Left lung (tissue), 10 donors: ENCODE data around the gene ETV6. TPM values are rescaled to one million over a fixed set of nuclear protein-coding genes. Genes with fewer than 3 reads are reported as not detected.

Source experiments
- ATAC-seq: fragments of 200-7000 bp; cut with Tn5 transposase; one replicate; pipeline ENCODE4 v1.9.1; 2020; ENCODE audit warnings: moderate library complexity
- DNase-seq, 4 donors: peaks; one replicate each; pipeline ENCODE4 v3.0.0-alpha.2; 2013 to 2020
- H3K27ac ChIP-seq, 2 donors: fragments of 200-600 bp; sonication (generic) in 1 of 2; one replicate each; pipeline versions ENCODE4 v1.5.0 to v1.8.0; 2020 to 2021
- H3K27me3 ChIP-seq, 2 donors: fragments of 200-600 bp; sonication (generic) in 1 of 2; one replicate each; pipeline versions ENCODE4 v1.5.0 to v1.8.0; 2020 to 2021
- H3K36me3 ChIP-seq, 2 donors: fragments of 200-600 bp; sonication (generic) in 1 of 2; one replicate each; pipeline versions ENCODE4 v1.5.0 to v1.8.0; 2020 to 2021
- H3K4me1 ChIP-seq, 2 donors: fragments of 200-600 bp; one replicate each; pipeline ENCODE4 v1.8.0; 2021
- H3K4me3 ChIP-seq, 2 donors: fragments of 200-600 bp; sonication (generic) in 1 of 2; one replicate each; pipeline versions ENCODE4 v1.5.0 to v1.8.0; 2020 to 2021; ENCODE audit warnings: mild to moderate bottlenecking in 1 of 2
- H3K9me3 ChIP-seq, 2 donors: fragments of 200-600 bp; sonication (generic) in 1 of 2; one replicate each; pipeline versions ENCODE4 v1.5.0 to v1.8.0; 2020 to 2021
- intact Hi-C, 2 donors: fragments of 100-400 bp; cut with DNase I; formaldehyde crosslinking; loops; one replicate each; pipeline versions ENCODE4 v1.11.2 to v1.14.2; 2022
- polyA plus RNA-seq, 6 donors: library from polyadenylated mRNA; unstranded; fragments of 120-200 nt; gene quantifications; one replicate each; pipeline ENCODE4 v1.2.1, GENCODE V29; 2013; ENCODE audit not compliant: insufficient read length in 6 of 6
- total RNA-seq, 2 donors: library from RNA; stranded (reverse); fragmentation: NEBNext Ultra II Directional; extraction: Animal tissue kit (Norgen Biotek cat#: 25700); gene quantifications; one replicate each; pipeline ENCODE4 v1.2.1, GENCODE V29; 2021
- TF ChIP-seq, protein P1 (sequence below), 2 donors: fragments of 200-600 bp; sonication (generic) in 1 of 2; IDR thresholded peaks; one replicate each; pipeline versions ENCODE4 v1.5.0 to v1.8.0; 2021; ENCODE audit warnings: antibody characterized with exemption in 2 of 2
- donor health status: DM: no; HTN: yes; CAD: no.
- donor health status: DM: no; HTN: no; CAD: no.

The ETV6 gene
- total and polyA plus RNA-seq, 8 donors = 16.0 to 44.7 (median 17.1) TPM

DNA sequence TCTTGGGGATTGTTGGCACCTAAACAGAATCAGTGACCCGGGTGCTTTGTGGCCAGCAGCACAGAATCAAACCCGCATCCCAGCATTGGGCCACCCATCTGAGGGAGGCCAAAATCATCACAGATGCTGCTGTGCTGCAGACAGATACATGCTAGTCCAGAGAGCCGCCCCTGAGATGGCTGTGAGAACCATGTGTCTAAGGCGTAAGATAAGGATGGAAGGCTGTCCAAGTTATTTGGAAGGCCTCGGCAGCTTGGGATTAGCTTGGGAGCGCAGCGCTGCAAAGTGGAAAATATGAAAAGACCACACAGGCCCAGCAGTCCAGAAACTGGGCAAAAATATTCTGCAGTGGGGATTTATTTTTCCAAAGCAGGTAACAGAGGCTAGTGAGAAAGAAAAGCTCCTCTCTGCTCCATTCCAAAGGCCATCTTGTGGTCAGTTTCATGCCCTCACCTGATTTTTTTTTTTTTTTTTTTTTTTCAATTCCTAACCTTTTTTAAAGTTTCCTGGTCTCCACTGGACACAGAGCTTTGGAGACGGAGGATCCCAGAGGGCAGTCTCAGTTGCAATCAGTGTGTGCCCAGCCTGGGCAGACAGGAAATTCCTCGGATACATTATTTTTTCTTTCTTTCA is 242.4 kb downstream of the ETV6 start:
- Histone ChIP-seq H3K36me3 (peaks cover 0 to 63% of the 10 kb centered on the region in 2 donors), H3K9me3 (no peaks in the 10 kb centered on the region), H3K4me1 (peaks cover 0 to 23% of the 10 kb centered on the region in 2 donors), H3K27me3 (no peaks in the 10 kb centered on the region), H3K27ac (no peak overlapping the region), H3K4me3 (no peak overlapping the region)
- TF ChIP-seq, protein P1, sequence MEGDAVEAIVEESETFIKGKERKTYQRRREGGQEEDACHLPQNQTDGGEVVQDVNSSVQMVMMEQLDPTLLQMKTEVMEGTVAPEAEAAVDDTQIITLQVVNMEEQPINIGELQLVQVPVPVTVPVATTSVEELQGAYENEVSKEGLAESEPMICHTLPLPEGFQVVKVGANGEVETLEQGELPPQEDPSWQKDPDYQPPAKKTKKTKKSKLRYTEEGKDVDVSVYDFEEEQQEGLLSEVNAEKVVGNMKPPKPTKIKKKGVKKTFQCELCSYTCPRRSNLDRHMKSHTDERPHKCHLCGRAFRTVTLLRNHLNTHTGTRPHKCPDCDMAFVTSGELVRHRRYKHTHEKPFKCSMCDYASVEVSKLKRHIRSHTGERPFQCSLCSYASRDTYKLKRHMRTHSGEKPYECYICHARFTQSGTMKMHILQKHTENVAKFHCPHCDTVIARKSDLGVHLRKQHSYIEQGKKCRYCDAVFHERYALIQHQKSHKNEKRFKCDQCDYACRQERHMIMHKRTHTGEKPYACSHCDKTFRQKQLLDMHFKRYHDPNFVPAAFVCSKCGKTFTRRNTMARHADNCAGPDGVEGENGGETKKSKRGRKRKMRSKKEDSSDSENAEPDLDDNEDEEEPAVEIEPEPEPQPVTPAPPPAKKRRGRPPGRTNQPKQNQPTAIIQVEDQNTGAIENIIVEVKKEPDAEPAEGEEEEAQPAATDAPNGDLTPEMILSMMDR (IDR thresholded peaks at IDR 0.05) = no peak
- ATAC-seq (no peak), DNase-seq (no peak)
- intact Hi-C loops = no loop called here

DNA sequence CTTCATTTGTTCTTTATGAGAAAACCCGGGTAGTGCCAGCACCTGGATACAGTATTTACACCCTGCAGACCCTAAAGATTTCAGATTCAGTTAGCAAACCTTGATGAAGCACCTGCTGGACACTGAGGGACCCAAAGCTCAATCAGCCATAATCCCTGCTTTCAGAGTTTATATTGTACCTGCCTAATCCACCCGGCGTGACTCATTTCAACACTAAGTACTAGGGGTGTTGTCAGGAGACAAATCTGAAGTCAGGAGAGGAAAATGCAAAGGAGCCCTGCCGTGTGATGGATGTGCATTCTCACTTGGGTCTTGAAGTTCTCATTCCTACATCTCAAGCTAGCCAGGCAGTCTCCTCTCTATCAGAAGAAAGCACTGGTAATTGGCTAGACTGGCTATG is 244.5 kb downstream of the ETV6 start:
- H3K27ac ChIP-seq = no peak overlapping the region
- no peaks in the 10 kb centered on the region for H3K9me3 ChIP-seq
- H3K36me3 ChIP-seq = peaks cover 0 to 44% of the 10 kb centered on the region in 2 donors
- no peak for DNase-seq
- peaks cover 0 to 23% of the 10 kb centered on the region in 2 donors for H3K4me1 ChIP-seq
- no peaks in the 10 kb centered on the region for H3K27me3 ChIP-seq
- H3K4me3 ChIP-seq = no peak overlapping the region
- no peak for ATAC-seq
- TF ChIP-seq, protein P1 (IDR thresholded peaks at IDR 0.05) = no peak
- intact Hi-C loops = no loop called here

- no peak for ATAC-seq
- TF ChIP-seq, protein P1 (IDR thresholded peaks at IDR 0.05) = no peak
- peaks cover 0 to 42% of the 10 kb centered on the region in 2 donors for H3K36me3 ChIP-seq
- H3K4me1 ChIP-seq = peaks cover 0 to 23% of the 10 kb centered on the region in 2 donors
- H3K4me3 ChIP-seq = no peak overlapping the region
- intact Hi-C loops = no loop called here
- no peaks in the 10 kb centered on the region for H3K27me3 ChIP-seq
- no peak for DNase-seq
- H3K9me3 ChIP-seq = no peaks in the 10 kb centered on the region
- no peak overlapping the region for H3K27ac ChIP-seq
Measured at GRCh38 chr12:11894890-11895289, 245.4 kb downstream of the ETV6 start.

DNA sequence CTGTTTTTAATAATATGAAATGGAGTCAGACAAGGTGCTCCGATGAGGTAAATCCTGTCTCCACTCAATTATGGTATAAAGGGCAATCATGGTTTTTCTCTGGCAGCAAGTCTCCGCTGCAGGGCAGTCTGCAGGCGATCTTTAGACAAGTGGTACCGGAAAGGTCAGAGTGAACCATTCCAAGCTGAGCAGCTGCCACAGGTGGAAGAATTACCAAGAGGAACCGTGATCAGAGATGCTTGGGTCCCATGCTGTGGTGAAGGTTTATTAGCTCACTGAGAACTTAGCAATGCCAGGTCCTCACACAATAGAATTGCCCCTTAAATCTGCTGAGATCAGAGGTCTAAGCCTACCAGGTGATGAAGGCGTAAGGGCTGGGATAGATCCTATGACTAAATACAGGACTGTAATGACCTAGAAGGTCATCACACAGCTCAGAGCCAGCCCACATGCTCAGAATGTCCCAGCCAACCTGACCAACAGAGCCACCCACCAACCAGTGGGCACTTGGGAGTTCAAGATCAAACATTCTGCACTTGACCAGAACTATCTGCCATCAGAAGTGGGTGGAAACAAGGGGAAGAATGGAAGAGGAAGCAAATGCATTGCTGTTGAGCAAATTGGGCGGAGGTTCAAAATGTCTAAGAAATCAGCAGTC is 246.1 kb downstream of the ETV6 start:
- intact Hi-C loops = no loop called here
- TF ChIP-seq, protein P1 (IDR thresholded peaks at IDR 0.05) = no peak
- no peak for DNase-seq
- H3K4me1 ChIP-seq = peaks cover 0 to 23% of the 10 kb centered on the region in 2 donors
- H3K27ac ChIP-seq = peak overlapping the region in 1 of 2 donors; percentile 31
- no peak overlapping the region for H3K4me3 ChIP-seq
- peaks cover 0 to 38% of the 10 kb centered on the region in 2 donors for H3K36me3 ChIP-seq
- no peaks in the 10 kb centered on the region for H3K27me3 ChIP-seq
- ATAC-seq = peak; percentile 17
- no peaks in the 10 kb centered on the region for H3K9me3 ChIP-seq

GRCh38 chr12:11896417-11896929 is 247.0 kb downstream of the ETV6 start:
- TF ChIP-seq, protein P1 (IDR thresholded peaks at IDR 0.05) = no peak
- Histone ChIP-seq H3K36me3 (peaks cover 0 to 30% of the 10 kb centered on the region in 2 donors), H3K27me3 (no peaks in the 10 kb centered on the region), H3K9me3 (no peaks in the 10 kb centered on the region), H3K4me1 (peaks cover 0 to 17% of the 10 kb centered on the region in 2 donors), H3K27ac (no peak overlapping the region), H3K4me3 (no peak overlapping the region)
- no peak for ATAC-seq
- DNase-seq = no peak
- intact Hi-C loops = no loop called here
